GM18502 (cell line): ENCODE data around the gene DHX15.

Source experiments
- ATAC-seq: cut with Tn5 transposase; IDR thresholded peaks from one replicate; pipeline ENCODE4 v1.9.1; 2021; ENCODE audit warnings: mild to moderate bottlenecking; ENCODE audit not compliant: unreplicated experiment, poor library complexity

The DHX15 gene

GRCh38 chr4:24584211-24584850 is at the start of gene DHX15:
Gene DHX15, minus strand, starts transcription at chr4:24584554. Its CDS starts 161 bp downstream, at chr4:24584393.
- ATAC-seq: peak; percentile 85

- no peak for ATAC-seq
Observed at GRCh38 chr4:24632011-24632410, 47.7 kb upstream of the DHX15 start.

GRCh38 chr4:24630937-24631336 is 46.6 kb upstream of the DHX15 start:
- ATAC-seq: no peak

GRCh38 chr4:24625091-24625490 is 40.7 kb upstream of the DHX15 start:
- no peak for ATAC-seq

- no peak for ATAC-seq
Observed at GRCh38 chr4:24624381-24624780, 40.0 kb upstream of the DHX15 start.

- no peak for ATAC-seq
Observed at GRCh38 chr4:24622146-24622834, 37.9 kb upstream of the DHX15 start.

GRCh38 chr4:24615977-24616376 is 31.6 kb upstream of the DHX15 start:
- no peak for ATAC-seq

- ATAC-seq: no peak
Observed at GRCh38 chr4:24614881-24615280, 30.5 kb upstream of the DHX15 start.

GRCh38 chr4:24613502-24613901 is 29.1 kb upstream of the DHX15 start:
- no peak for ATAC-seq

- no peak for ATAC-seq
Observed at GRCh38 chr4:24611575-24611974, 27.2 kb upstream of the DHX15 start.

- no peak for ATAC-seq
Observed at GRCh38 chr4:24607334-24607733, 23.0 kb upstream of the DHX15 start.

- no peak for ATAC-seq
Observed at GRCh38 chr4:24605216-24605615, 20.9 kb upstream of the DHX15 start.

GRCh38 chr4:24604558-24605214 is 20.3 kb upstream of the DHX15 start:
- no peak for ATAC-seq

- ATAC-seq: no peak
Observed at GRCh38 chr4:24603343-24603742, 19.0 kb upstream of the DHX15 start.

- no peak for ATAC-seq
Observed at GRCh38 chr4:24601121-24601520, 16.8 kb upstream of the DHX15 start.

GRCh38 chr4:24599275-24599674 is 14.9 kb upstream of the DHX15 start:
- ATAC-seq: no peak

GRCh38 chr4:24598025-24598424 is 13.7 kb upstream of the DHX15 start:
- ATAC-seq: no peak

GRCh38 chr4:24595659-24596058 is 11.3 kb upstream of the DHX15 start:
- peak; percentile 58 for ATAC-seq

GRCh38 chr4:24594887-24595286 is 10.5 kb upstream of the DHX15 start:
- ATAC-seq: no peak

- ATAC-seq: peak; percentile 75
Observed at GRCh38 chr4:24589448-24589847, 5.1 kb upstream of the DHX15 start.

- no peak for ATAC-seq
Observed at GRCh38 chr4:24588216-24588954, 4.0 kb upstream of the DHX15 start.
